ENCODE data around the gene HYKK.
A peak's percentile ranks its signal among the peaks of the same experiment; 100 is the strongest.
"Not testable (repeated sequence)": the region's sequence is repeated elsewhere in the genome, so short reads cannot be mapped to it uniquely, and the experiment has no call there.

HYKK gene

GRCh38 chr15:78506971-78507830 lies at the start of gene HYKK:
Gene HYKK (plus strand): TSS chr15:78507577. CDS start chr15:78513089, 5,512 bp downstream.
- DNase-seq = peak; percentile 83

GRCh38 chr15:78460737-78461136 lies 46.6 kb upstream of the HYKK start:
- DNase-seq = no peak

GRCh38 chr15:78461171-78461888 lies 46.0 kb upstream of the HYKK start:
- no peak for DNase-seq

GRCh38 chr15:78469031-78469430 lies 38.3 kb upstream of the HYKK start:
- no peak for DNase-seq

GRCh38 chr15:78477295-78477694 lies 30.1 kb upstream of the HYKK start:
- DNase-seq = no peak

- DNase-seq = no peak
Observed at GRCh38 chr15:78479650-78480049, 27.7 kb upstream of the HYKK start.

GRCh38 chr15:78481917-78482316 lies 25.5 kb upstream of the HYKK start:
- DNase-seq = no peak

- no peak for DNase-seq
Observed at GRCh38 chr15:78492872-78493271, 14.5 kb upstream of the HYKK start.

- no peak for DNase-seq
Observed at GRCh38 chr15:78501857-78502256, 5.5 kb upstream of the HYKK start.

- DNase-seq = no peak
Observed at GRCh38 chr15:78502641-78503040, 4.7 kb upstream of the HYKK start.

- no peak for DNase-seq
Observed at GRCh38 chr15:78507831-78508160, 419 bp downstream of the HYKK start.

GRCh38 chr15:78508272-78508671 lies 895 bp downstream of the HYKK start:
- no peak for DNase-seq

- DNase-seq = no peak
Observed at GRCh38 chr15:78509726-78510312, 2.4 kb downstream of the HYKK start.

GRCh38 chr15:78520035-78520434 lies 12.7 kb downstream of the HYKK start:
- not testable (repeated sequence) for DNase-seq

- DNase-seq = no peak
Observed at GRCh38 chr15:78524230-78524629, 16.9 kb downstream of the HYKK start.

GRCh38 chr15:78527325-78527724 lies 19.9 kb downstream of the HYKK start:
- DNase-seq = no peak

GRCh38 chr15:78533331-78533730 lies 26.0 kb downstream of the HYKK start:
- DNase-seq = no peak

GRCh38 chr15:78536134-78536533 lies 28.8 kb downstream of the HYKK start:
- DNase-seq = no peak

GRCh38 chr15:78537266-78537905 lies 30.0 kb downstream of the HYKK start:
- DNase-seq = no peak

GRCh38 chr15:78538358-78538757 lies 31.0 kb downstream of the HYKK start:
- no peak for DNase-seq

- DNase-seq = not testable (repeated sequence)
Observed at GRCh38 chr15:78539464-78540140, 32.2 kb downstream of the HYKK start.

- DNase-seq = peak; percentile 73
Observed at GRCh38 chr15:78540141-78540870, 32.9 kb downstream of the HYKK start, which contains the start of gene PSMA4. Gene PSMA4 (plus strand): TSS chr15:78540444. CDS start chr15:78541928, 1,484 bp downstream.

Data from NCI-H1105 (cell line).